Upper lobe of left lung (tissue), 6 donors: ENCODE measurements around the gene CENPM. TPM values are rescaled to one million over a fixed set of nuclear protein-coding genes. Genes with fewer than 3 reads are reported as not detected.

Experiments used
- ATAC-seq, 2 donors: fragments of 200-7000 bp; cut with Tn5 transposase; one replicate each; pipeline ENCODE4 v1.9.1; 2022; ENCODE audit warnings: mild to moderate bottlenecking in 2 of 2, moderate library complexity in 2 of 2; ENCODE audit not compliant: low FRiP score in 2 of 2
- DNase-seq, 2 donors: peaks; one replicate each; pipeline ENCODE4 v3.0.0-alpha.2; 2019 to 2020
- H3K27ac ChIP-seq, 4 donors: fragments of 200-600 bp; sonication (generic); one replicate each; pipeline ENCODE4 v1.5.1; 2016 to 2019
- H3K27me3 ChIP-seq, 4 donors: fragments of 200-600 bp; sonication (generic); one replicate each; pipeline ENCODE4 v1.5.1; 2017 to 2019
- H3K36me3 ChIP-seq, 4 donors: fragments of 200-600 bp; sonication (generic); one replicate each; pipeline ENCODE4 v1.5.1; 2016 to 2019
- H3K4me1 ChIP-seq, 4 donors: fragments of 200-600 bp; sonication (generic); one replicate each; pipeline ENCODE4 v1.5.1; 2018 to 2019
- H3K4me3 ChIP-seq, 4 donors: fragments of 200-600 bp; sonication (generic); one replicate each; pipeline ENCODE4 v1.5.1; 2017 to 2019; ENCODE audit warnings: mild to moderate bottlenecking in 2 of 4, moderate library complexity in 1 of 4
- H3K9me3 ChIP-seq, 4 donors: fragments of 200-600 bp; sonication (generic); one replicate each; pipeline ENCODE4 v1.5.1; 2018 to 2019
- CTCF ChIP-seq, 6 experiments: fragments of 450-650 bp in 4 of 6; fragments of 200-600 bp in 2 of 6; sonication (generic) in 2 of 6; IDR thresholded peaks; one replicate each; pipeline ENCODE4 v1.5.1; 2016 to 2019; ENCODE audit warnings: antibody characterized with exemption in 6 of 6
- EP300 ChIP-seq, 4 donors: sonication (generic); formaldehyde crosslinking; IDR thresholded peaks; one replicate each; pipeline ENCODE4 v1.5.1; 2017; ENCODE audit warnings: antibody characterized with exemption in 4 of 4, control low read depth in 2 of 4
- POLR2A ChIP-seq, 4 donors: fragments of 450-650 bp; IDR thresholded peaks; one replicate each; pipeline ENCODE4 v1.5.1; 2016 to 2017; ENCODE audit warnings: antibody characterized with exemption in 4 of 4, mild to moderate bottlenecking in 2 of 4
- POLR2AphosphoS5 ChIP-seq, 2 donors: sonication (generic); formaldehyde crosslinking; IDR thresholded peaks; one replicate each; pipeline ENCODE4 v1.5.1; 2017; ENCODE audit warnings: antibody characterized with exemption in 2 of 2
- WGBS, 2 donors: methylation state at CpG; one replicate each; pipeline ENCODE4 v1.1.5; 2017 to 2018; 5-methylcytosine and 5-hydroxymethylcytosine counted together
- small RNA-seq, 4 donors: library from RNA; depleted of rRNA; stranded (forward); fragments of <200 nt; gene quantifications; one replicate each; pipeline ENCODE3, GENCODE V24; 2016
- total RNA-seq, 6 donors: library from RNA; depleted of rRNA in 4 of 6; stranded (reverse); fragments of >200 nt in 4 of 6; gene quantifications; one replicate each; pipeline versions ENCODE4 v1.1.0 to v1.2.1, GENCODE V29; 2016 to 2021
- donor health status: DM: no; HTN: no; CAD: no; lungs with moderate emphysema.
- donor health status: DM: no; HTN: yes; CAD: no; lungs with severe emphysema.

Gene CENPM
- total RNA-seq, 6 donors from 2014 or later = 1.9 to 9.9 (median 7.3) TPM; not detected in 1

DNA sequence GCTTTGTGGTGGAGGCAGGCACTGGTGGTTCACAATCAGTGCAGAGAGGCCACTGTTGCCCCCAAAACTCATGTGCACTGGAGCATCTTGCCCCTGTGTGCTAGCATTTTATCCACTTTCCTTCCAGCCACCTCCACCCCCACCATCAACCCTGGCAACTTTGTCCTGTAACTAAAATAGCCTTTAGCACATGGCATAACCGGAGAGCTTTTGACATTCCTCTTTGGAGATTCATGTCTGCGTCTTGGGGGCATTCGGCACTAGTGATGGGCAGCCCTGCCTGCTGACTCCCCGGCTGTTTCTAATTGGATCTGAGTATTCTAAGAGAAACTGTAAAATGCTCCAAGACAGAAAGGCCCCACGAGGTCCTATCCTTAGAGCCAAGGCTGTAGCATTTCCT lies 47.8 kb downstream of the CENPM start:
- no peak for ATAC-seq
- Histone ChIP-seq H3K27ac (no peak overlapping the region), H3K9me3 (no peaks in the 10 kb centered on the region), H3K4me3 (no peak overlapping the region), H3K36me3 (peaks cover 42 to 100% (median 96%) of the 10 kb centered on the region in 4 donors), H3K27me3 (no peaks in the 10 kb centered on the region), H3K4me1 (no peaks in the 10 kb centered on the region)
- TF ChIP-seq EP300 (IDR thresholded peaks at IDR 0.05) (no peak), POLR2A (IDR thresholded peaks at IDR 0.05) (no peak), CTCF (IDR thresholded peaks at IDR 0.05) (no peak), POLR2AphosphoS5 (IDR thresholded peaks at IDR 0.05) (no peak)
- no peak for DNase-seq
- WGBS, 2 donors = 87 to 97% methylated on average over 5 of the region's 5 CpGs

DNA sequence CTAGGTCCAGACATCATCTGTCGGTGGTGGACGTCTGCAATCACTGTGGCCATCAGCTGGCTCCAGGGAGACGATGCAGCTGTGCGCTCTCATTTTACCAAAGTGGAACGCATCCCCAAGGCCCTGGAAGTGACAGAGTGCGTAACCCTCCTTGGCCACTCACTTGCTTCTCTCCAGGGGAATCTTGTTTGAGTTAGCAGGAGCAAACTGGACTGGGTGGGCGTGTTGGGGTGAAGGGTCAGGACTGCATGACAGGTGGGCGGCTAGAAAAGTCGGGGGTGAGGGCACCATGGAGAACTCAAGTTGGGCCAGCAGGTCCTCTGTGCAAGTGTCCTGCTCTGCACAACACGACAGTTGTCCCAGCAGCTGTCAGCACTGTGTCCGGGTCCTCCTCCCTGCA lies 48.3 kb downstream of the CENPM start:
- no peaks in the 10 kb centered on the region for H3K4me1 ChIP-seq
- H3K27me3 ChIP-seq = no peaks in the 10 kb centered on the region
- WGBS, 2 donors = 93% methylated on average over 9 to 11 of the region's 11 CpGs
- peaks cover 41 to 100% (median 96%) of the 10 kb centered on the region in 4 donors for H3K36me3 ChIP-seq
- no peak overlapping the region for H3K27ac ChIP-seq
- no peak for DNase-seq
- H3K4me3 ChIP-seq = no peak overlapping the region
- no peaks in the 10 kb centered on the region for H3K9me3 ChIP-seq
- ATAC-seq = no peak
- TF ChIP-seq POLR2AphosphoS5 (IDR thresholded peaks at IDR 0.05) = no peak
- no peak for TF ChIP-seq CTCF (IDR thresholded peaks at IDR 0.05)
- TF ChIP-seq POLR2A (IDR thresholded peaks at IDR 0.05) = no peak
- no peak for TF ChIP-seq EP300 (IDR thresholded peaks at IDR 0.05)

DNA sequence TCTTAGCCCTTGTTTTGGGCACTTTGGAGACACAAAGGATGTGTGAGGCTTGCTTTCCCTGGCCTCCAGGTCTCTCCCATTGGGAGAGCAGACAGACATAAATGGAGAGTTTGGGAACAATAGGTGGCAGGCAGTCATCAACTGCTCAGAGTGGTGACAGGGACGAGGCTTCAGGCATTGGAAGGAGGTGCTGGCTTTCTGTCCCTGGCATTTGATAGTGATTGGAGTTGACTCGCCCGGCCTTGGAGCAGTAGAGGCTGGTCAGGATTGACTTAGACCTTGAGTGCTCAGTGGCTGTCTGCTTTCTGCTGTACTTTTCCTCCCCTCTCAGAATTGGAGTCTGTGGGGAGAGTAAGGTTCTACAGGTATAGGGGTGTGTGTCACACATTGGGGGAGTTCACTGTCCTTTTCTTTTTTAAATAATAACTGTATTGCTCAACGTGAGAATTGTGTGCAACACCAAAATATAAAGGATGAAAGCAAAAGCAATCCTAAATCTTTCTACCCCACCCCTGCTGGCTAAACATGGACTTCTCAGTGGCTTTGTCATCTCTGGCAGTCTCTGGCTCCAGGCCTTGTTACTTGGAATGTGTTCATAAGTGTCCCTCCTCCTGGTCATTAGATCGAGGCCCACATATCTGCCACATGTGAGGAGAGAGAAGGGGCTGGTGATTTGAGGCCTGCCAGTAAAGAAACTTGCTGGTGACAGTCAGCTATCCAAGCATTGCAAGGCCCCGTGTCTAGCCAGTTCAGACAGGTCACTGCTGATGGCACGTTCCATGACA lies 53.2 kb downstream of the CENPM start:
- H3K4me3 ChIP-seq = no peak overlapping the region

DNA sequence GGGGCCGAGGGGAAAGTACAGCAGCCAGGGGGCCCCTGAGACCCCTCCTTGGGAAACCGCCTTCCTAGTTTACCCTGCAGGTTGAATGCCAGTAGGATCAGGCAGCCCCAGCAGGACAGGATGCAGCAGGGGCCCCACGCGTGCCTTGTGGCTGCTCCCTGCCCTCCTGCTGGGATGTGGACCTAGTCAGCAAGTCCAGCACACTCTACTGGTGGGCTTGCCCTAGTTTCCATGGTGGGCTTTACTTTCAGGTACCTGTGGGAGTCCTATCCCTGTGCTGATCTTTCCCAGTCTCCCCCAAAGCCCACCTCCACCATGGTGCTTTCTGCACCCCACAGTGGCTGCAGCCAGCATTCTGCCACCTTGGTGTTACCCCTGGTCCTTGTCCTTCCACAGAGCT lies 54.2 kb downstream of the CENPM start:
- H3K27me3 ChIP-seq = no peaks in the 10 kb centered on the region
- TF ChIP-seq POLR2AphosphoS5 (IDR thresholded peaks at IDR 0.05) = no peak
- TF ChIP-seq CTCF (IDR thresholded peaks at IDR 0.05) = no peak
- TF ChIP-seq EP300 (IDR thresholded peaks at IDR 0.05) = no peak
- TF ChIP-seq POLR2A (IDR thresholded peaks at IDR 0.05) = no peak
- H3K36me3 ChIP-seq = peaks cover 21 to 98% (median 83%) of the 10 kb centered on the region in 4 donors
- ATAC-seq (no peak), DNase-seq (peak in 1 of 2 donors; percentile 33)
- WGBS, 2 donors = 95 to 97% methylated on average over 4 of the region's 4 CpGs
- H3K27ac ChIP-seq = no peak overlapping the region
- H3K4me3 ChIP-seq = no peak overlapping the region
- H3K4me1 ChIP-seq = no peaks in the 10 kb centered on the region
- H3K9me3 ChIP-seq = no peaks in the 10 kb centered on the region

More for the DNA sequence above, 53.2 kb downstream of the CENPM start:
- TF ChIP-seq POLR2AphosphoS5 (IDR thresholded peaks at IDR 0.05) = no peak
- no peak for DNase-seq
- Histone ChIP-seq H3K27ac (no peak overlapping the region), H3K4me1 (no peaks in the 10 kb centered on the region), H3K9me3 (no peaks in the 10 kb centered on the region), H3K27me3 (no peaks in the 10 kb centered on the region), H3K36me3 (peaks cover 28 to 98% (median 87%) of the 10 kb centered on the region in 4 donors)
- no peak for ATAC-seq
- 89 to 92% methylated on average over 5 to 7 of the region's 7 CpGs for WGBS, 2 donors

GRCh38 chr22:41891407-41891806 lies 55.5 kb downstream of the CENPM start:
- WGBS, 2 donors = 89 to 94% methylated on average over 3 to 9 of the region's 9 CpGs
- no peak for TF ChIP-seq EP300 (IDR thresholded peaks at IDR 0.05)
- H3K4me1 ChIP-seq = no peaks in the 10 kb centered on the region
- no peak overlapping the region for H3K27ac ChIP-seq
- H3K36me3 ChIP-seq = peaks cover 13 to 98% (median 83%) of the 10 kb centered on the region in 4 donors
- no peaks in the 10 kb centered on the region for H3K27me3 ChIP-seq
- ATAC-seq = no peak
- DNase-seq = peak in 1 of 2 donors; percentile 34
- H3K4me3 ChIP-seq = no peak overlapping the region
- no peaks in the 10 kb centered on the region for H3K9me3 ChIP-seq

Small RNA genes within 50 kb of the gene (small RNA-seq; reads per million reads assigned to genes)
- gene MIR33A = 0.65 to 11.9 (median 3.7) reads per million in 4 donors

Other genes with a start within 250 kb of the CENPM start
- gene MEI1, start 247.6 kb downstream of the CENPM start, total RNA-seq = 10 to 100 TPM in 2 of 6 donors, 1 to 10 TPM in 3, under 1 TPM in 1; 0.89 to 20.7 (median 5.7) TPM
- gene CCDC134, start 146.5 kb downstream of the CENPM start, total RNA-seq = 10 to 100 TPM in 2 of 6 donors, 1 to 10 TPM in 4; 5.5 to 12.6 (median 8.8) TPM
- 100 to 1,000 TPM; 124 to 175 (median 145) TPM for gene SREBF2, start 114.0 kb downstream of the CENPM start, total RNA-seq
- under 1 TPM in 1 of 6 donors, not detected in 5; 0.17 TPM for gene SHISA8, start 32.1 kb downstream of the CENPM start, total RNA-seq
- 1 to 10 TPM in 1 of 6 donors, under 1 TPM in 5; 0.30 to 2.1 (median 0.78) TPM for gene TNFRSF13C, start 20.3 kb downstream of the CENPM start, total RNA-seq
- gene SEPTIN3, start 22.3 kb upstream of the CENPM start, total RNA-seq = 1 to 10 TPM in 5 of 6 donors, under 1 TPM in 1; 0.79 to 1.6 (median 1.3) TPM
- gene WBP2NL, start 51.6 kb upstream of the CENPM start, total RNA-seq = 1 to 10 TPM in 4 of 6 donors, under 1 TPM in 2; 0.74 to 6.8 (median 2.0) TPM
- gene NAGA, start 123.7 kb upstream of the CENPM start, total RNA-seq = 10 to 100 TPM; 25.5 to 42.3 (median 34.4) TPM
- 10 to 100 TPM in 5 of 6 donors, 1 to 10 TPM in 1; 7.3 to 18.5 (median 13.6) TPM for gene PHETA2, start 127.1 kb upstream of the CENPM start, total RNA-seq
- 100 to 1,000 TPM in 1 of 6 donors, 10 to 100 TPM in 5; 11.2 to 135 (median 27.2) TPM for gene SMDT1, start 132.5 kb upstream of the CENPM start, total RNA-seq
- 10 to 100 TPM in 5 of 6 donors, 1 to 10 TPM in 1; 7.3 to 51.4 (median 46.4) TPM for gene NDUFA6, start 143.6 kb upstream of the CENPM start, total RNA-seq
- 1 to 10 TPM in 4 of 6 donors, under 1 TPM in 2; 0.46 to 4.2 (median 1.9) TPM for gene CYP2D6, start 183.7 kb upstream of the CENPM start, total RNA-seq